RPMI7951 (cell line): ENCODE data around the gene TOM1L1. TPM values are rescaled to one million over a fixed set of nuclear protein-coding genes. Genes with fewer than 3 reads are reported as not detected.
A peak's percentile ranks its signal among the peaks of the same experiment; 100 is the strongest.

Source experiments
- DNase-seq: peaks from one replicate; pipeline ENCODE4 v3.0.0-alpha.2; 2012; ENCODE audit warnings: low read depth
- total RNA-seq: library from RNA; depleted of rRNA; stranded (reverse); fragments of >200 nt; shearing (Covaris generic); gene quantifications from 2 replicates; pipeline ENCODE4 v1.2.3, GENCODE V29; 2014

TOM1L1 gene
- total RNA-seq, 1 experiment from 2014 or later: 42.2 TPM

DNA sequence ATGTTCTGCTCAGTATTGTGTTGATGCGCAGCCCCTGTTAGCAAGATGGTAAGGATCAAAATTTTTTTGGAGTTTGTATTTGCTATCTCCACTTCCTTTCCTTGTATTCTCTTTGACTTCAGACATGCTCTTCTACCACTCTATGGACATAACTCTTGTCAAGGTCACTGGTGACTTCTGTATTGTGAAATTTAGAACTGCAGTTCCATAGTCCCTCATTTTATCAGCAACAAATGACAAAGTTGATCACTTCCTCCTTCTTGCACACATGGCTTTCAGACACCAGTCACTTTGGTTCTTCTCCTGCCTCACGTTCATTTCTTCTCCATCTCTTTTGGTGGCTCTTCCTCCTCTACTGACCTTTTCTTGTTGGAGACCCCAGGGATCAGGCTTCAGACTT, 46.7 kb downstream of the TOM1L1 start:
- no peak for DNase-seq

DNA sequence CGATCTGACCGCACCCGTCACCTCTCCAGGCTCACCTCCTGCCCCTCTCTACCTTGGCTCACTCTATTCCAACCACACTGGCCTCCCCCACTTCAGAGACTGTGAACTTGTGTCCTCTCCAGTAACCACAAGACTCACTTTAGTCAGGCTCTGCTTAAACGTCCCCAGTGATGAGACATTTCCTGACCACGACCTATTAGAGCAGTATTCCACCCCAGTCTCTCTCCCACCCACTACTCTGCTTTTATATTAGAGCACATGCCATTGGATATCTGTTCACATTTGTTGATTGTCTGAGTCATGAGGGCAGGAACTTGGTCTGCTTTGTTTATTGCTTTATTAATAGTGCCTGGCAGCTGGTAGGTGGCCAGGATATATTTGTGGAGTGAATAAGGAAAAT, 47.7 kb downstream of the TOM1L1 start:
- DNase-seq: peak; percentile 76

DNA sequence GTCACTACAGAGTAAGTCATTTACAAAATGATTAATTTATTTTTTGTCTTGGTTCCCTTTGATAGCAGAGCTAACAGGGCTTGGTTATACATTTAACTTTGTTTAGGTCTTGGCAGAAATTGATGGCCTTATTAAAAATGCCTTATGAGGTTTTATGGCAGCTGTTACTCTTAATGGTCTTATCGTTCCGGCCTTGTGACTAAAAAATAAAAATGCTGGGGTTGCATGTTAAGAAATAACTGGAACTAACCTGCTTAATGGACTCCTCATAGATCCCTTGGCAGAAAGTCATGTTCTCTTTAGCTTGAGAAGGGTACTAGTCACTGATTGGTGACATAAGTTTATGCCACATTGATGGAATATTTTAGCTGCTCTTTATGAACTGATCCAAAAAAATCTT, 49.5 kb downstream of the TOM1L1 start:
- DNase-seq: no peak

DNA sequence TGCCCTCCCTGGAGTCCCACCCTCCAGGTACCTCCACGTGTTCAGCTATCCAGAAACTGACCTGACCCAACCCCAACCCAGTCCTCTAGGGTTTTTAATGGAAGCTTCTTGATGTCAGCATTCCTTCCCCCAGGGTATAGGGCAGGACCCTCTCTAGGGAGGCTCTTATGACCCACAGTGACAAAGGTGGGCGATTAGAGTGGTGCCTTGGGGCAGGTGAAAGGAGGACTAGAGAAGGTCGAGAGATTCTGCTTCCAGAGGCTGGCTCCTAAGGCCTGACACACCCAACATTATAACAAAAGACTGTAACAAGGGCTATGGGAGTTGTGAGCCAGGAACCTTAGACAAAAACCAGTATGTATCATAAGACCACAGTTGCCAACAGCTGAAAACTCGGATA, 50.6 kb downstream of the TOM1L1 start:
- DNase-seq: no peak

DNA sequence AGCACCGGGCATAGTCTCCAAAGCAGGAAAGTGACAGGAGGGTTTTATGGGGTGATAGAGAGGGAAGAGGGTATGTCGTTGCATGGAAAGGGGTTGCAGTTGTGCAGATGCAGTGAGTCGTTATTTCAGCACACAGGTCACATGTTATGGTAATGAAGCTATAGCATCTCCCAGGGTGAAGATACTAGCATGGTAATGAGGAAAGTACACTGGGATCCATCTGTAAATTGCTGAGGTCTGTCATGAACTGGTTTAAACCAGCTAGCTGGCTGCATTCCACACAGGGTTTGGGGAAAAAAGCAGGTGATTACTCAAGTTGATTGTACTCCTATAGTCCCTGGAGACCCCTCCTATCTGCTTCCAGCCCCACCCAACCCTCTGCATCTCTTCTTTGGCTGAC, 56.1 kb downstream of the TOM1L1 start:
- DNase-seq: no peak

DNA sequence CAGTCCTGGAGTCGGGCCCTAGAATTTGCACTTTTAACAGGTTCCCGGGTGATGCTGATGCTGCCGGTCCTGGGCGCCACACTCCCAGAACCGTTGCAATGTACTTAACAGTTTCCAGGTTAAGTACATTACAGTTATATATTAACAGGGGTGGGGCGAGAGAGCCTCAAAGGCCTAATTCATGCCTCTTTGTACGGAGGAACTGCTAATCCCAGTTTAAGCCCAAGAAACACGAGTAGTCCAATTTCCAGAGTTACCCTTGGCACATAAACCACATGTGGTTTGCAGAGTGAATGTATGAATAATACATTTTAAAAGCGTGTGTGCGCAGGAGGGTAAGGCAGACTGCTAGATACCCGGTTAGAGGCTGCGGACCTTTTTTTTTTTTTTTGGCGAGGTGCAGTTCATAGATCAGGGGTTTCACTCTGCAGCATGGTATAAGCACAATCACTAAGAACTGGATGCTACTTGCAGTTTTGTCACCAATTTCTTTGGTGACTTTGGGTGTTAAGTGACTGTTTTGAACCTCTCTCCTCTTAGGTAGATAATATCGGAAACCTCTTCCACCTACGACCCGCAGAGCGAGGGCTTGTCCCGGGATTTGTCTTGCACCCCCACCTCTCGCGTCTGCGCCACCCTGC, 67.1 kb downstream of the TOM1L1 start:
- DNase-seq: peak; percentile 8

DNA sequence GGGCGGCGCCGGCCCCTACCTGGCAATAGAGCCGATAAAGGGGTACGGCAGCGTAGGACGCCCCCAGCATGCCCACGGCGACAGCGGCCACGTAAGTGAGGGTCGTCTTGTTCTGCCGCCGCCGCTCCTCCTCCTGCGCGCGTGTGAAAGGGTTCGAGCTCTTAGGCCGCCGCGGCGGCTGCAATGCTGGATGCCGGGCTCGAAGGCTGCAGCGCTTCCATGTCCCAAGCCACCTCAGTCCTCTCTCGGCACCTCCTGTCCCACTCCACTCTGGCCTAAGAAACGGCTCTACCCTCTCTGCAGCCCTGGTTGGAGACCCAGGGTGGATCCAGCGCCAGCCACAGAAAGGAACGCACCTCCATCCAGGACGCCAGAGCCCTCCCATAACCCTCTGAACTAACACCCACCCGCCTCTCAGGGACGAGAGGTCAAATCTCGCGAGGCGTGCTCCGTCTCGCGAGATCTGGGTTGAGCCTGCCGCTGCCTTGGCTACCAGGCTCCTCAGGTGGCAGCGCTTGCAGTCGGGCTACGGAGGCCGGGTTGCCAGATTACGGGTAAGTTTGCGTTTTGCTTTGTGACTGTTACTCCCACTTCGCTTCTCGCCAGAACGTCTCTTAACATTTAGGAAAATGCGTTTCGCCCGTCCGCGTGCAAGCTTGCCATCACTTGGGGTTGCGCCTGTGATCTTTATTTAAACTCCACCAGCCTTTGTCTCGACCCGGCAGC, 67.8 kb downstream of the TOM1L1 start, which contains the start of the genes COX11 and STXBP4:
TSS of gene COX11 (minus strand) at position 393 of the 726 bp plus-strand sequence. CDS start at position 385, 8 bp downstream.
TSS of gene STXBP4 (plus strand) at position 504 of the 726 bp plus-strand sequence. CDS start 17,455 bp downstream, outside the sequence.
- DNase-seq: peak; percentile 93

DNA sequence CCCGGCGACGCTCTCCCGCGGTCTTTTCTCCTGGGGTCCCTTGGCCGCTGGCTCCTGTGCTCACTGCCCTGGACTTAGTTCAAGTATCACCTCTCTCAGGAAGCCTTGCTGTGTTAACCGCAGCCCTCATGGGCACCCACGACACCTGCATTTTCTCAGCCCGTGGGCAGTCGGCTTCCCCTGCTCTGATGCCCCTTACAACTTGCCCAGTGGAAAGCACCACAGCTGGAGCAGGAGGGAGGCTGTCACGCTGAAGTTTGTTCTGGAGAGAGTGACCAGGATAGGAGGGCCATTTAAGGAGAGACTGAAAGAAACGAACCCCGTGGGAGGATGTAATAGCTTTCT, 68.3 kb downstream of the TOM1L1 start:
- peak; percentile 40 for DNase-seq

DNA sequence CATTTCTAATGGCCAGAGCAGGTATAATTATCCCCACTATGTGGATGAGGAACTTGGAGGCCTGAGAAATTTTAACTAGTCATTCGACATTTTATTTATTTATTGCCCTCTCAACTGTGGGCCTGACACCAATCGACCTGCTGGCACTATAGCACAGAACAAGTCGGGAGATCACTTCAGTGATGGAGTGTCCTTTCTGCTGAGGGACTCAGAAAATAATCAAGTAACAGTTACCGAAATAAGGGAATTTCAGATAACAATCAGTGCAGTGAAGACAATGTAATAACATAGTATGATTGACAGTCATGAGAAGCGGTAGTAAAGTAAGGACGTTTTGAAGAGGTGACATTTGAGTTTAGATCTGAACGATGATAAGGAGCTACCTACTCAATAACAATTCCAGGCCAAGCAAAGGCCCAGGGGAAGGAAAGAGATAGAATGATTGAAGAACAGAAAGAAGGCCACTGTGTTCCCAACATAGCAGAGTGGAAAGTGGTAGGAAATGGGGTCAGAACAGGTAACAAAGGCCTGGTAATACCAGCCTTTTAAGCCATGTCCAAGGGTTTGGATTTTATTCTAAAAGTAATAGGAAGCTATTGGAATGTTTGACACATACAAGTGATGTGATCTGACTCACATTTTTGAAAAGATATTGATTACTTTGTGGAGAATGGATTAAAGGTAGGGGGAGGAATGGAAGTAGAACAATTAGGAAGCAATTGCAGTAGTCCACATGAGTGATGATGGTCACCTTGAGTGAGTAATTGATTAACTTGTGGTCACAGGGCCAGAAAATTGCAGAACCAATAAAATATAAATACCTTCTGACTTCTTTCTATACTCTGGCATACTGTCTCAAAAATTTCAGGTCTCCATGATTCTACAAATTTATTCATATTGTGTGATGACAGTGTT, 69.3 kb downstream of the TOM1L1 start:
- no peak for DNase-seq

DNA sequence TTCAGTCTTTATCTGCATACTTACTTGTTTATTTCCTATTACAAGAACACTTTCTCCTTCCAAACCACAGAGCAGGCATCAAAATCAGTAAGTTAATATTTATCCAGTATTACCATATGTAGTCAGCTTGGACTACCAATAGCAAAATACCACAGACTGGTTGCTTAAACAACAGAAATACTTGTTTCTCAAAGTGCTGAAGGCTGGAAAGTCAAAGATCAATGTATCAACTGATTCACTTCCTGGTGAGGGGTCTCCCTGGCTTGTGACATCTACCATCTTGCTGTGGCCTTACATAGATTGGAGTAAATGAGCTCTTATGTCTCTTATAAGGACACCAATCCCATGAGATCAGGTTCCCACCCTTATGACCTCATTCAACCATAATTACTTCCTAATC, 70.5 kb downstream of the TOM1L1 start:
- no peak for DNase-seq

DNA sequence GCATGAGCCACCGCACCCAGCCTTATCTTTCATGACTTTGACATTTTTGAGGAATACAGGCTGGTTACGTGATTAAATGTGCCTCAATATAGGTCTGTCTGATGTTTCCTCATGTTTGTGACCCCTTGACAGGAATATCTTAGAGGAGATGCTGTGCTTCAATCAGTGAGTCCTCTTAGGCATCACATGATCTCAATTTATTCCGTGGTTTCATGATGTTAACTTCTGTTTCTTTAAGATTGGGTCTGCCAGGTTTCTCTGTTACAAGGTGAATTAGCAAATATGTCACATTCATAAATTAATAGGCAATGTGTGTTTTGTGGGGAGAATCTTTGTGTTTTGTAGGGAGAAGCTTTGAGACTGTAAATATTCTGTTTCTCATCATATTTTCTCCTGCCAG, 71.2 kb downstream of the TOM1L1 start:
- no peak for DNase-seq

DNA sequence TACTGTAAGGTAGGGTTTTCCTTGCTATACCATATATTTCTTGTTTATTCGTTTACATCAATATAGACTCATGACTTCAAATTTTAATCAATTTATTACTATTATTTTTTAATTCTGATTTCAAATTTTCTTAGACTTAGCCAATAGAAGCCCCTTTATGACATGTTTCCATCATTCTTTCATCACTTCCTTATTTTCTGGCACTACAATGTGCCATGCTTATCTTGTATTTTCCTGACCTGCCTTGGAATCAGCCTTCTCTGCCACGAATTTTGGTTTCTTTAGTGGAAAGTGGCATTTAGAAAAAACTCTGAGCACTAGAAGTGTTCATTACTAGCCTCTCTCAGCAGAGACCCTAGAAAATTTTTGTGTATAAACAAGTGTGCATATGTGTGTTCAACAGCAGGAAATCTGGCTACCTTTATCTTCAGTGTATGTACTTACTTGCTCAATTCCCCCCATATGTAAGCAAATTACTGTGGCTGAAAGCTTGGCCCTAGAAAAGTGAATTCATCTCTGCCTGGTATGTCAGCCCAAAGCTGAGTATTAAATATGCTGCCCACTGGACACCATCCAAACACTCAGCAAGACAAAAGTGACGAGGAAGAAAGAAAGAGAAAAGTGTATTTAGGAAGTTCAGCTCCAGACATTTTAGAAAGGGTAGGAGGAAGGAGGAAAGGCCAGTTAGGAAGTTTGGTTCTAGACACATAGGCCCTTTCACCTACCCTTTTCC, 71.9 kb downstream of the TOM1L1 start:
- DNase-seq: no peak

DNA sequence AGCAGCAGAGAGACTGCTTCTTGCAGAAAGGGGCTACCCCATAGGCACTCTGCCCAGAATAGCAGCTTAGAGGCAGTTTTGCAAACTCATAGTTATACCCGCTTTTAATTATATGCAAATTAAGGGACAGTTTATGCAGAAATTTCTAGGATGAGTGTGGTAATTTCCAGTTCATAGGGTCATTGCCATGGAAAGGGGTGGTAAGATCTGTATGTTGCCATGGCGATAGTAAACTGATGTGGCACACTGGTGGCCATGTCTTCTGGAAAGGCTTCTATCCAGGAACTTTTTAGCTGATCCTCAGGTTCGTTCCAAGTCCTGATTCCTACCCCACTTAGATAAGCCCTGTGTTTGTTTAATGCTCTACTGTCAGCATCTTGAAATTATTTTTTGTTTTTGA, 74.1 kb downstream of the TOM1L1 start:
- no peak for DNase-seq

DNA sequence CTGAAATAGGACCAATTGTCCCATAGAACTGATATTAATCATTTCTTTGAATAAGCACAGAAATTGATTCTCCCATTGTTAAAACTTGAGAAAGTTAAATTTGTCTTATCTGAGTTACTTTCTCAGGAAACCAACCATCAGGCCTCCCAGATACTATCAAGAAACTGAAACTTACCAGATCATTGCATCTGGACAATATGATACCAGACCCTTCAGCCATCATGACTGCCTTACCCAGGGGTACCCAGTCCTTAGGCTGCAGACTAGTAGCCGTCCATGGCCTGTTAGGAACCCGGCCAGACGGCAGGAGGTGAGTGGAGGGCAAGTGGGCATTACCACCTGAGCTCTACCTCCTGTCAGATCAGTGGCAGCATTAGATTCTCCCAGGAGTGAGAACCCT, 75.7 kb downstream of the TOM1L1 start:
- DNase-seq: no peak

DNA sequence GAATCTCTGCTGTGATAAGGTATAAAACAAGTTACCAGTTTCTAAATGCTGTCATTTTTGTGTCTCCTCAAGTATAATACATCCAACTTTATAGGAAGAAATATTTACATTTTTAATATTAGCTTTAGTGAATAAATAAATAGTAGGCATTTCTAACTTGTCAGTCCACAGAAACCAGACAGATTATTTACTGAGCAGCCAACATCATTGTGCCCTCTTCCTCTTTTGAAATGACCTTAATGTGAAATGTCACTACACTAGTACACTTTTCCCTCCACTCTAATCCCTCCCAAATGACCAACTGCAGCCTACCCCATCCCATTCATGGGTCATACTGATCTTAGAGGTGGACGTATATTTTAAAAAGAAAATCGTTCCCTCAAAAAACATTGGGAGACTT, 77.1 kb downstream of the TOM1L1 start:
- no peak for DNase-seq

DNA sequence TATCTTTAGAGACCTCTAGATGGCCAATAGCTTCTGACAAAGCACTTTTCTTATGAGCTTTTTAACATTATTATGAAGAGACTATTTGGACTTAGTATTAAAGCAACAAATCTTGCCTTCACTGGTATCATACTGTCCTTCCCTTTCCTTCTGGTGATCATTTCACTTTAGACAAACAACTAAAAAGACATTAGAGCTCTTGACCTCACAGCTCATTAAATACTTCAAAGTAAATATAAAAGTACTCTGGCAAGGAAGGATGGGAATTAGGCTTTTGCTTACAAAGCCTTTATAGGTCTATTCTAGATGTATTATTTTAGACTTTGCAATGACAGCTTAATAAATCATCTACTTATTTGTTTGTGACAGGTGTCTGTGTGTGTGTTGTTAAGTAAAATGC, 79.0 kb downstream of the TOM1L1 start:
- DNase-seq: no peak

DNA sequence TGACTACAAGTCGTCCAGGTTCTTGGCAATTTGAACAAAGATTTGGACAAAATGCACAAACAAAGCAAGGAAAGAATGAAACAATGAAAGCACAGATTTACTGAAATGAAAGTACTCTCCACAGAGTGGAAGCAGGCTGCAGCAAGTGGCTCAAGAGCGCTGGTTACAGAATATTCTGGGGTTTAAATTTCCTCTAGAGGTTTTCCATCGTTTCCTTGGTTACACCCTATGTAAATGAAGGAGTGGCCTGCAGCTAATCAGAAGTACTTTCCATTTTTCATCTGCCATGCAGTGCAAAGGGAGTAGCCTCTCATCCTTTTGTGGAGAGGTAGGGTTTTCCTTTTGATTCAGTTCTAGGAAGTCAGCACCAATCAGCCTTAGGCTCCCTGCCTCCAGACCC, 79.7 kb downstream of the TOM1L1 start:
- no peak for DNase-seq

DNA sequence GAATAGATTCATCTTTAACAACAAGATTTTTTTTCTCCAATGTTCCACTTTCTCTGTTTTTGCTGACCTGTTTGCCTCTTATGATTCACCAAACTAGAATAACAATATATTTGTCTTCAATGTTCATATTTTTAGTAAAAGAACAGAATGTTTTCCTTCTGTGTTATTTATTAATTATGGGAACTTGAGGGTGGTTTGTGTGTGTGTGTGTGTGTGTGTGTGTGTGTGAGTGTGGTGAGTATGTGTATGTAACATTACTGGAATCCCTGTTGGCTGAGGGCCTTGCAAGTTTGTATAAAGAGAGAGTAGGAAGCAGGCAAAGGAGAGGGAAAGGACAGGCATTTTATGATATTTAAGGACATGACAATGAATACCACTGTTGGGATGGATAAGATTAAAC, 81.7 kb downstream of the TOM1L1 start:
- no peak for DNase-seq

DNA sequence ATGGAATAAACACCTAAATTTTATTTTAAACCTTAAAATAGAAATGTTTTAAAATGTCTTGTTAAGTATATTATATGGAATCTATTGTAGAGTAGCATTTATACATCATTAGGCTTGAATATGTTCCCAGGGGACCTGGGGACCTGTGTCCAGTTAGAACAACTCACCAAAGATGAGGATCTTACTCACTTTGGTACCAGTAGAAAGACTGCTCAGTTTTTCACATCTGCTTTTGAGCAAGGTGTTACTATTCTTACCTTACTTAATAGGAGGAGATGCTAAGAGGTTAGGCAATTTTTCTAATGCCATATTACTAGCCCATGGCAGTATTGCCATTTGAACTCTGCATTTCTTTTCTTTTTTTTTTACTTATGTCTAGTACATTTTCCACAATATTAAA, 82.6 kb downstream of the TOM1L1 start:
- no peak for DNase-seq

DNA sequence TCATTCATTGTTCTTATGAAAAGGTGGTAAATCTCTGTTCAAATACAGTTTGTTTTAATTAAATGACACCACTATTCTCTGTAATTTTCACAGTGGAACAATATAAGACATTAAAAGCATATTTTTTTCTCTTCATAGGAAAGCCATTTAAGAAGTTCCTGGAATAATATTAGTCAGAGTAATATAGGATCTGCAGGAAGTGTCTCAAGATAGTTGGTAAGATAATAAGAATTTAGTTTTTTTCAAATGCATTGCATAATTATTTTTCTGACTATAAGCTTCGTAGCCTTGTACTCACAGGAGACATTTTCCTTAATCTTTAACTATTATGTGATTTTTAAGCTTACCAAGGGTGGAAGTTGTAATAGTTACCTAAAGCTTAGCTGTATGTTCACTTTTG, 84.8 kb downstream of the TOM1L1 start:
- no peak for DNase-seq

DNA sequence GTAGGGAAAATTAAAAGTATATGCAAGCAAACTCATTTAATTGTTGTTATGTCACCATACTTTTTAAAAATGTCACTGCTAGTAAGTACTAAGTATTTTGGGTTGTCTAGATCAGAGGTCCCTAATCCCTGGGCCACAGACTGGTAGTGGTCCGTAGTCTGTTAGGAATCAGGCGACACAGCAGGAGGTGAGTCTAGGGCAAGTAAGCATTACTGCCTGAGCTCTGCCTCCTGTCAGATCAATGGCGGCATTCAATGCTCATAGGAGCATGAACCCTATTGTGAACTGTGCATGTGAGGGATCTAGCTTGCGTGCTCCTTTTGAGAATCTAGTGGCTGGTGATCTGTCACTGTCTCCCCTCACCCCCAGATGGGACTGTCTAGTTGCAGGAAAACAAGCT, 89.5 kb downstream of the TOM1L1 start:
- DNase-seq: no peak

DNA sequence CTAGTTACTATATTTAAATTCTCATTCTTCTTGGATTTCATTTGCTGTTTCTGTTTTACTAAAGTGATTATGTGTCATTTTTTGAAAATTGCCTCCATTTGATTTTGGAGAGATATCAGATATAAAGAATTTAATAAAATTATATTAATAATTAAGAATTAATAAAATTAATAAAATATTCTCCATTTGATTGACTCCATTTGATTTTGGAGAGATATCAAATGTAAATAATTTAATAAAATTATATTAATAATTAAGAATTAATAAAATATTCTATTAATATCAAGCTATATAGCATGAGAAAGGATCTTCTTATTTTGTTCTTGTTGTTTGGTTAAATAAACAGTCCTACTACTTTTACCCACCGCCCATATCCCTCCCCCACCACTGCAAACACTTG, 90.9 kb downstream of the TOM1L1 start:
- DNase-seq: no peak
